Measurements from ENCODE around the gene CDC5L.

DNA sequence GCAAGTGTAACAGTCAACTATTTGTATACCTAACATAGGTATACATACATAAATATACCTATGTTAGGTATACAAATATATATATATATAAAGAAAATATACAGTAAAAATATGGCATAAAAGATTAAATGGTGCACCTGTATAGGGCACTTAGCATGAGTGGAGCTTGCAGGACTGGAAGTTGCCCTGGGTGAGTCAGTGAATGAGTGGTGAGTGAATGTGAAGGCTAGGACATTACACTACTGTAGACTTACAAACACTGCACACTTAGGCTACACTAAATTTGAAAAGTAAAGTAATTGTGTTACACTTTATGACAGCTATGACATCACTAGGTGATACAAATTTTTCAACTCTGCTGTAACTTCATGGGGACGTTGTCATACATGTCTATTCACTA, 65.6 kb downstream of the CDC5L start:
- TF ChIP-seq CTCF (conservative IDR thresholded peaks at IDR 0.05; ENCODE audit: low read depth, low read length) (no peak), EZH2 (IDR thresholded peaks at IDR 0.05; ENCODE audit: borderline replicate concordance, low read depth, low read length, poor library complexity, severe bottlenecking) (no peak)

All from A673 (cell line).